Right forelimb (tissue), 1 donor: ENCODE data around the gene MPP2.
"Not testable (repeated sequence)": the region's sequence is repeated elsewhere in the genome, so short reads cannot be mapped to it uniquely, and the experiment has no call there.

Source experiments
- DNase-seq: peaks from one replicate; pipeline ENCODE4 v3.0.0-alpha.2; 2018

The MPP2 gene

GRCh38 chr17:43927929-43928328 lies 20.6 kb upstream of the MPP2 start:
- not testable (repeated sequence) for DNase-seq

GRCh38 chr17:43927060-43927864 lies 19.9 kb upstream of the MPP2 start:
- no peak for DNase-seq

GRCh38 chr17:43924558-43924957 lies 17.2 kb upstream of the MPP2 start:
- DNase-seq: no peak

GRCh38 chr17:43920500-43921095 lies 13.3 kb upstream of the MPP2 start:
- DNase-seq: no peak

GRCh38 chr17:43918026-43918389 lies 10.7 kb upstream of the MPP2 start:
- no peak for DNase-seq

GRCh38 chr17:43917348-43918025 lies 10.2 kb upstream of the MPP2 start:
- DNase-seq: peak; percentile 65

GRCh38 chr17:43917016-43917347 lies 9.6 kb upstream of the MPP2 start:
- DNase-seq: no peak

GRCh38 chr17:43916385-43916784 lies 9.0 kb upstream of the MPP2 start:
- no peak for DNase-seq

- no peak for DNase-seq
These were observed 8.2 kb upstream of the MPP2 start for GRCh38 chr17:43915559-43915958.

- DNase-seq: no peak
These were observed 7.1 kb upstream of the MPP2 start for GRCh38 chr17:43914451-43914850.

- no peak for DNase-seq
These were observed 6.2 kb upstream of the MPP2 start for GRCh38 chr17:43913584-43913983.

GRCh38 chr17:43912635-43913304 lies 5.4 kb upstream of the MPP2 start:
- no peak for DNase-seq

- no peak for DNase-seq
These were observed 4.6 kb upstream of the MPP2 start for GRCh38 chr17:43911904-43912303.

GRCh38 chr17:43909537-43910231 lies 2.3 kb upstream of the MPP2 start:
- no peak for DNase-seq

GRCh38 chr17:43907998-43908721 lies 824 bp upstream of the MPP2 start:
- DNase-seq: peak; percentile 81

- DNase-seq: no peak
These were observed 348 bp downstream of the MPP2 start for GRCh38 chr17:43906951-43907424.

- peak; percentile 84 for DNase-seq
These were observed 1.1 kb downstream of the MPP2 start for GRCh38 chr17:43905985-43906852.

- DNase-seq: no peak
These were observed 1.8 kb downstream of the MPP2 start for GRCh38 chr17:43905400-43905984.

GRCh38 chr17:43901861-43902589 lies 5.3 kb downstream of the MPP2 start:
- no peak for DNase-seq
